HEK293T (cell line): ENCODE results near the gene SSTR1.

Experiments
- BHLHE40 ChIP-seq: fragments of 450-650 bp; IDR thresholded peaks from 2 replicates; pipeline ENCODE4 v1.6.1; 2016; ENCODE audit warnings: mild to moderate bottlenecking, moderate library complexity, borderline replicate concordance
- CTBP1 ChIP-seq: fragments of 450-650 bp; IDR thresholded peaks from 2 replicates; pipeline ENCODE4 v1.6.1; 2016; ENCODE audit warnings: borderline replicate concordance
- ELF4 ChIP-seq: fragments of 450-650 bp; IDR thresholded peaks from 2 replicates; pipeline ENCODE4 v1.6.1; 2017; ENCODE audit warnings: antibody characterized with exemption
- FOXK2 ChIP-seq: fragments of 450-650 bp; IDR thresholded peaks from 2 replicates; pipeline ENCODE4 v1.6.1; 2016; ENCODE audit warnings: mild to moderate bottlenecking
- FOXM1 ChIP-seq: fragments of 450-650 bp; IDR thresholded peaks from 2 replicates; pipeline ENCODE4 v1.6.1; 2017; ENCODE audit warnings: mild to moderate bottlenecking, borderline replicate concordance
- LEF1 ChIP-seq: fragments of 450-650 bp; IDR thresholded peaks from 2 replicates; pipeline ENCODE4 v1.6.1; 2017; ENCODE audit warnings: mild to moderate bottlenecking, borderline replicate concordance
- NFRKB ChIP-seq: fragments of 450-650 bp; IDR thresholded peaks from 2 replicates; pipeline ENCODE4 v1.6.1; 2016; ENCODE audit warnings: mild to moderate bottlenecking, moderate library complexity
- SP1 ChIP-seq: fragments of 450-650 bp; IDR thresholded peaks from 2 replicates; pipeline ENCODE4 v1.6.1; 2017
- SUZ12 ChIP-seq: fragments of 450-650 bp; IDR thresholded peaks from 2 replicates; pipeline ENCODE4 v1.6.1; 2016; ENCODE audit warnings: mild to moderate bottlenecking

GRCh38 chr14:38197784-38198335, 9.8 kb upstream of the SSTR1 start:
- TF ChIP-seq BHLHE40, result no peak
- TF ChIP-seq FOXM1, result no peak
- no peak for TF ChIP-seq NFRKB
- no peak for TF ChIP-seq ELF4
- TF ChIP-seq SP1, result no peak
- no peak for TF ChIP-seq LEF1
- TF ChIP-seq SUZ12, result no peak
- no peak for TF ChIP-seq CTBP1
- no peak for TF ChIP-seq FOXK2
